Activated naive CD4-positive, alpha-beta T cell treated with anti-CD3 and anti-CD28 coated beads for 36 hours (primary cell): ENCODE measurements around the gene TXNDC11. TPM values are rescaled to one million over a fixed set of nuclear protein-coding genes. Genes with fewer than 3 reads are reported as not detected.

Source experiments
- CTCF ChIA-PET: fragments of 350-600 bp; sonication (Branson Sonifier 250); formaldehyde crosslinking; loops from one replicate; lab custom pipeline; 2021; ENCODE audit warnings: antibody characterized with exemption; lab: Charles Lee
- DNase-seq: peaks from one replicate; pipeline ENCODE4 v3.0.0-alpha.2; 2020
- H3K27ac Mint-ChIP-seq: one replicate; pipeline ENCODE4 v1.8.0; 2021; ENCODE audit warnings: mild to moderate bottlenecking, mixed read lengths
- H3K27me3 Mint-ChIP-seq: one replicate; pipeline ENCODE4 v1.8.0; 2021; ENCODE audit warnings: low read depth, mixed read lengths
- H3K36me3 Mint-ChIP-seq: one replicate; pipeline ENCODE4 v1.8.0; 2021; ENCODE audit warnings: low read depth, mixed read lengths
- H3K4me1 Mint-ChIP-seq: one replicate; pipeline ENCODE4 v1.8.0; 2021; ENCODE audit warnings: low read depth, mixed read lengths
- H3K4me3 Mint-ChIP-seq: one replicate; pipeline ENCODE4 v1.8.0; 2021; ENCODE audit warnings: mild to moderate bottlenecking, moderate library complexity, mixed read lengths
- H3K9me3 Mint-ChIP-seq: one replicate; pipeline ENCODE4 v1.8.0; 2021; ENCODE audit warnings: mixed read lengths
- intact Hi-C: fragments of 100-400 bp; cut with micrococcal nuclease; formaldehyde crosslinking; loops from one replicate; pipeline ENCODE4 v1.15.1; 2023
- total RNA-seq, 2 experiments: library from RNA; stranded (reverse); gene quantifications; one replicate each; pipeline ENCODE4 v1.2.3, GENCODE V29; 2021

Gene TXNDC11
- total RNA-seq, 2 experiments from 2014 or later = 24.6 to 25.5 TPM

DNA sequence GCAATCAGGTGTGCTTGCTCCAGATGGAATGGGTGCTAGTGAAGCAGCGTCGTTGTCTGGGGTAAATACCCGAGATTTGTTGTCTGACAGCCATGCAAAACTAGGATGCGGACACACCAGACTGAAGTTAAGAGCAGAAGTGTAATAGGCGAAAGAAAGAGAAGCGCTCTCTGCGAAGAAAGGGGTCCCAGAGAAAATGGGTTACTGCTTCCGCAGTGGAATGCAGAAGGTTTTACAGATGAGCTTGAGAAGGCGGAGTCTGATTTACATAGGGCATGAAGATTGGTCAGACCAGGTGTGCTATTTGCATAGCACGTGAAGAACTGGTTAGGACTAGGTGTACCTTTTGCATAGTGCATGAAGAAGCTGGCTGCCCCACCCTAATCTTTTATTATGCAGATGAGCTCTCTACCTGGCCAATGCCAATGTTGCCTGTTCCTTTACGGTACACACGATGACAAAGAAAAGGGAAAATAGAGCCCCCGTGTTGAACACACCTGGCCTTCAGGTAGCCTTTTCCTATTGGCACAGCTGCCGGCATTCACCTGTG is 106.4 kb downstream of the TXNDC11 start:
- H3K4me1 Mint-ChIP-seq = peaks cover 19% of the 10 kb centered on the region
- H3K36me3 Mint-ChIP-seq = no peaks in the 10 kb centered on the region
- no peaks in the 10 kb centered on the region for H3K27me3 Mint-ChIP-seq

DNA sequence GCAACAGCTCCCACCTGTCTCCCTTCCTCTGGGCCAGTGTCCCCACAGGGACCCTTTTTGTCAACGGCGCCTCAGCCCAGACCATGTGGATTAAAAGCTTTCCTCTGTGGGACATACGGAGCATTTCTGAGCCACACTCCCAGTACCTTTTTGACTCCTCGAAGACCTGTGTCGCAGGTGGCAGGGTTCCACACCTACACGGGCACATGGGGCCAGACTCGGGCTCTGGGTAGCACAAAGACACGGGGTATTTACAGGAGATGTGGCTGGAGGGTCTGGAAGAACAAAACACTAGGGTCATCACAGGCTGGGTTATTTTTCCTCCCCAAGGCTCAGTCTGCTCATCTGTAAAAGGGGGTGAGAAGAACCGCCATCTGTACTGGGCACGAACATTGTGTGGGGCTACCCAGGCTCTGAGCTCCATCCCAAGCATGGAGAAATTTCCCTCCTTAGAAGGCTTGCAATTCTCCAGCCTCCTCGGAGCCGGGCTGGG is 106.9 kb downstream of the TXNDC11 start:
- no peak overlapping the region for H3K4me3 Mint-ChIP-seq
- peaks cover 14% of the 10 kb centered on the region for H3K4me1 Mint-ChIP-seq
- intact Hi-C loops = no loop called here
- H3K9me3 Mint-ChIP-seq = no peaks in the 10 kb centered on the region
- CTCF ChIA-PET = interaction anchor here (0.7 to 2.5 kb wide), 6 partner anchors 9 to 228 kb away, joined by 3 to 8 read pairs (median 4); no protein-coding TSS in a partner anchor
- no peaks in the 10 kb centered on the region for H3K36me3 Mint-ChIP-seq
- H3K27ac Mint-ChIP-seq = no peak overlapping the region
- no peak for DNase-seq
- no peaks in the 10 kb centered on the region for H3K27me3 Mint-ChIP-seq

More for the DNA sequence above, 106.4 kb downstream of the TXNDC11 start:
- CTCF ChIA-PET = interaction anchor here (0.6 to 2.5 kb wide), 7 partner anchors 8 to 229 kb away, joined by 3 to 8 read pairs (median 3); no protein-coding TSS in a partner anchor
- Mint-ChIP-seq H3K27ac (no peak overlapping the region), H3K4me3 (no peak overlapping the region), H3K9me3 (no peaks in the 10 kb centered on the region)
- intact Hi-C loops = no loop called here
- DNase-seq = no peak

DNA sequence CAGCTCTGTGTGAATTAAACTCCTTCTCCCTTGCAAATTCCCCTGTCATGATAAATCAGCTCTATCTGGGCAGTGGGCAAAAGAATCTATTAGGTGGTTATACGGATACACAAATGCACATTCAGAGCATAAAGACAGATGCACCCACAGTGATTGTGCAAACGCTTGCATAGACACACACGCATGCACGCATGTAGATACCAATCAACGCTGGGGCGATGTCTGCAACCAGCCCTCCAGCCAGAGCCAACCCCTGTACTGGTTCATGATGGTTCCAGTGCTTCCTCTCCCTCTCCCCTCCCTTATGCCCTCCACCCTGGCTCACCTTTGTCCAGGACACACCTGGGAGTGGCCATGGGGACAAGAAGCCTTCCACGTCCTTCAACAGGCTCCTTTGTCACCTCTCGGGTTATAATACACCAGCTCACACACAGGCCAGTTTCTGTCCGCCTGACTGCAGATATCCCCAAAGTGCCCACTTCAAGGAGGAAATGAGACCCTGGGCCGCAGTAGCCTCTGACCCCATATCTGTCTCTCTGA is 107.5 kb downstream of the TXNDC11 start:
- H3K4me1 Mint-ChIP-seq = peaks cover 13% of the 10 kb centered on the region
- CTCF ChIA-PET = interaction anchor here (1.2 to 2.5 kb wide), 5 partner anchors 9 to 228 kb away, joined by 3 to 8 read pairs (median 4); no protein-coding TSS in a partner anchor
- intact Hi-C loops = no loop called here
- DNase-seq = no peak
- no peaks in the 10 kb centered on the region for H3K9me3 Mint-ChIP-seq
- no peaks in the 10 kb centered on the region for H3K27me3 Mint-ChIP-seq
- H3K27ac Mint-ChIP-seq = no peak overlapping the region
- H3K4me3 Mint-ChIP-seq = no peak overlapping the region
- no peaks in the 10 kb centered on the region for H3K36me3 Mint-ChIP-seq

DNA sequence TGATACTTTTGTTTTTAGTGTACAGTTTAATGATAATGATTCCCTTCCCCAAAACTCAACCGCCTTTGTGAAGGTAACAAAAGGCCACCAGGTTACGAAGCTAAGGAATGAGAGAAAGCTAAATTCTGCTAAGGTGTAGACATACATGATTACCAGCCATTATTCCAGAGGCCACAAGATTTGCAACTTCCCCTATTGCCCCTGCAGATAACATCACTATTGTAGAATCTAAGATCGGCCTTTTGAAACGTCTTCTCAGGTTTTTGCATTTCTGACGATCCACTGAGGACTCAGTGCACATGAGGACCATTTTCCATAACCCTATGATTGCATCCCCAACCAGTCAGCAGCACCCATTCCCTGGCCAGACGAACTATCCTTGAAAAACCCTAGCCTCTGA is 108.3 kb downstream of the TXNDC11 start:
- intact Hi-C loops = no loop called here
- DNase-seq = no peak
- Mint-ChIP-seq H3K9me3 (no peaks in the 10 kb centered on the region), H3K36me3 (no peaks in the 10 kb centered on the region), H3K27me3 (no peaks in the 10 kb centered on the region), H3K27ac (no peak overlapping the region), H3K4me3 (no peak overlapping the region), H3K4me1 (peaks cover 20% of the 10 kb centered on the region)
- CTCF ChIA-PET = interaction anchor here (1.0 to 2.5 kb wide), 3 partner anchors 80 to 227 kb away, joined by 4 to 8 read pairs (median 5); no protein-coding TSS in a partner anchor

DNA sequence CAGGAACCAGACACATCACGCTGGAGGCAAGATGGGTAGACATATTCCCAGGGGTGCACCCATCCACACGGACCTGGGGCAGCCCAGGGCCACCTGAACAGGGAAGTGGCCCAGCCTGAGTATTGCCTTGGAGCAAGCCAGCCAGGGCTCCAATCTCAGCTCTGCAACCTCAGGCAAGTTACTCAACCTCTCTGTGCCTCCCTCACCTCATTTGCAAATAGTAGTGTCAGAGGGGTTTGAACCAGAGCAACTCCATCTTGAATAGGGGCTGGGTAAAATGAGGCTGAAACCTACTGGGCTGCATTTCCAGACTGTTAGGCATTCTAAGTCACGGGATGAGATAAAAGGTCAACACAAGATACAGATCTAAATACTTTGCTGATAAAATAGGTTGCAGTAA is 109.5 kb downstream of the TXNDC11 start:
- Mint-ChIP-seq H3K36me3 (no peaks in the 10 kb centered on the region), H3K4me1 (peaks cover 26% of the 10 kb centered on the region), H3K4me3 (no peak overlapping the region), H3K9me3 (no peaks in the 10 kb centered on the region), H3K27me3 (no peaks in the 10 kb centered on the region), H3K27ac (no peak overlapping the region)
- CTCF ChIA-PET = interaction anchor here (0.8 kb wide), 1 partner anchor 233 kb away, joined by 3 read pairs; no protein-coding TSS in a partner anchor
- intact Hi-C loops = no loop called here
- DNase-seq = no peak

DNA sequence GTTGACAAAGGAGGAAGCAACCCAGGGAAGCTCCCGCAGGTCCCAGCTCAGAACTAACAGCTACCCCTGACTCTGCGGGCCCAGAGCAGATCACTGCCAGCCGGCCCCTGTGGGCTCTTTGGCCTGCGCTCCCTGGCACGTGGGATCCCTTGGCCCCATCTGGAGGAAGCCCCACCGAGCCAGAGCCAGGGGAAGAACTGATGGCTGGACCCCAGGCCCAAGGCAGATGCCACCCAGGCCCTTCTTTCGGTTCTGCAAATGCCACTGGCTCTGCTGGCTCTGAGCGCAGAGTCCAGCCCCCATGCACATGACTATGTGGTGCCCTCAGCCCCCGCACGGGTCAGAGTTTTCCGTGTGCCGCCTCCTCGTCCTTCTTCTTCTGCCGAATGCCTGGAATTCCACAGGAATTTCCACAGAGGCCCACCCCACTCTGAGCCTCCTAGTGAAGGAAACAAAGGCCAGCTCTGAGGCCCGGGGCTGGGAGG is 110.2 kb downstream of the TXNDC11 start:
- no peaks in the 10 kb centered on the region for H3K36me3 Mint-ChIP-seq
- no peak for DNase-seq
- peaks cover 29% of the 10 kb centered on the region for H3K4me1 Mint-ChIP-seq
- CTCF ChIA-PET = interaction anchor here (4.3 kb wide), 1 partner anchor 8 kb away, joined by 20 read pairs; no protein-coding TSS in a partner anchor
- intact Hi-C loops = no loop called here
- no peaks in the 10 kb centered on the region for H3K27me3 Mint-ChIP-seq
- no peak overlapping the region for H3K27ac Mint-ChIP-seq
- no peaks in the 10 kb centered on the region for H3K9me3 Mint-ChIP-seq
- H3K4me3 Mint-ChIP-seq = no peak overlapping the region

DNA sequence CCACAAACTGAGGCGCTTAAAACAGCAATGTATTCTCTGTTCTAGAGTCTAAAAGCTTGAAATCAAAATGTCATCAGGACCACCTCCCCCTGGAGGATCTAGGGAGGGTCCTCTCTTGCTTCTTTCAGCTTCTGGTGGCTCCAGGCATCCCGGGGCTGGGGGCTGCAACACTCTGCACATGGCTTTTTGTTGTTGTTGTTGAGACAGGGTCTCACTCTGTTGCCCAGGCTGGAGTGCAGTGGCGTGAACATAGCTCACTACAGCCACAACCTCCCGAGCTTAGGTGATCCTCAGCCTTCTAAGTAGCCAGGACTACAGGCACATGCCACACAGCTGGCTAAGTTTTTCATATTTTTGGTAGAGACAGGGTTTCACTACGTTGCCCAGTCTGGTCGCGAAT is 111.4 kb downstream of the TXNDC11 start:
- no peak overlapping the region for H3K27ac Mint-ChIP-seq
- CTCF ChIA-PET = interaction anchor here (4.3 kb wide), 1 partner anchor 9 kb away, joined by 20 read pairs; no protein-coding TSS in a partner anchor

DNA sequence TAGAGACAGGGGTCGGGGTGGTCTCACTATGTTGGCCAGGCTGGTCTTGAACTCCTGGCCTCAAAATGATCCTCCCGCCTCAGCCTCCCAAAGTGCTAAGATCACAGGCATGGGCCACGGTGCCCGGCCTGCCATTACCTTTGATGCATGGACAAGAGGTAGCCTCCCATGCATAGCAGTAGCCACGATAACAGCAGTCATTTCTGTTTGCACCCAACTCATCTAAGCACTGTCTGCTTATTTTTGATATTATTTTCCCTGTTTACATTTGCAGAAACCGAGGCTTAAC is 111.9 kb downstream of the TXNDC11 start:
- no peaks in the 10 kb centered on the region for H3K9me3 Mint-ChIP-seq
- H3K27me3 Mint-ChIP-seq = no peaks in the 10 kb centered on the region
- H3K36me3 Mint-ChIP-seq = no peaks in the 10 kb centered on the region
- CTCF ChIA-PET = interaction anchor here (0.6 to 4.3 kb wide), 3 partner anchors 10 to 221 kb away, joined by 3 to 20 read pairs (median 5); no protein-coding TSS in a partner anchor
- intact Hi-C loops = no loop called here
- no peak for DNase-seq
- H3K4me1 Mint-ChIP-seq = peaks cover 33% of the 10 kb centered on the region
- no peak overlapping the region for H3K4me3 Mint-ChIP-seq
- no peak overlapping the region for H3K27ac Mint-ChIP-seq

More for the DNA sequence above, 111.4 kb downstream of the TXNDC11 start:
- Mint-ChIP-seq H3K4me3 (no peak overlapping the region), H3K4me1 (peaks cover 33% of the 10 kb centered on the region), H3K27me3 (no peaks in the 10 kb centered on the region), H3K9me3 (no peaks in the 10 kb centered on the region), H3K36me3 (no peaks in the 10 kb centered on the region)
- intact Hi-C loops = no loop called here
- DNase-seq = no peak

DNA sequence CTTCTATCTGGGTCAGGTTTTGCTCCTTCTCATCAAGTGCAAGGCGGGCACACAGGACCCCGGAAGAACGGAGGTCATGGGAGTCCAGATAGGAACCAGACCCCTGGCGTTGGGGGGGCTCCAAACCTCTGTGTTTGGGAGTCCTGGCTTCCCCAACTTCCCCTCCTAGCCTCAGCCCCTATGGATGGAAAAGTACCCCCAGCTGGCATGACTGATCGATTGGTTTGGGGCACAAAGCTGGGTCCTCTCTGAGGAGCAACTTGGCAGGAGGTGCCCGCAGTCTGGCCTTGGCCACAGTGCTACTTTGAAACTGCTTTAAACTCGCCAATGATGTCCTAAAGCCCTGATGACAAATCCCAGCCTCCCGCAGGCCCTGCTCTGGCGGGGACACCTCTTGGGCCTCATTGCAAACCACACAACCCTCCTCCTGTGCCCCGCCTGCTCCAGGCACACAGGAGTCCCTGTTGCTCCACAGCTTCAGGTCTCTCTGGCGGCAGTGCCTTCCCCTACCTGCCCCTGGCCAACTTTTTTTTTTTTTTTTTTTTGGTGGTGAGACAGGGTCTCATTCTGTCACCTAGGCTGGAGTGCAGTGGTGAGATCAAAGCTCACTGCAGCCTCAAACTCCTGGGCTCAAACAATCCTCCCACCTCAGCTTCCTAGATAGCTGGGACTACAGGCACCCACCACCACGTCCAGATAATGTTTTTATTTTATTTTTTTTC is 112.5 kb downstream of the TXNDC11 start:
- intact Hi-C loops = no loop called here
- no peak for DNase-seq
- Mint-ChIP-seq H3K27ac (no peak overlapping the region), H3K27me3 (no peaks in the 10 kb centered on the region), H3K36me3 (no peaks in the 10 kb centered on the region), H3K9me3 (no peaks in the 10 kb centered on the region), H3K4me1 (peaks cover 38% of the 10 kb centered on the region), H3K4me3 (no peak overlapping the region)
- CTCF ChIA-PET = interaction anchor here (0.5 to 4.3 kb wide), 4 partner anchors 10 to 221 kb away, joined by 3 to 20 read pairs (median 4); no protein-coding TSS in a partner anchor

Other genes starting within 250 kb of the TXNDC11 start
- gene LITAF, start 155.9 kb downstream of the TXNDC11 start, total RNA-seq = 100 to 1,000 TPM; 171 to 174 TPM
- gene SNN, start 74.4 kb downstream of the TXNDC11 start, total RNA-seq = 10 to 100 TPM; 12.0 to 13.6 TPM
- gene ZC3H7A, start 54.4 kb upstream of the TXNDC11 start, total RNA-seq = 100 to 1,000 TPM; 123 to 127 TPM
- 100 to 1,000 TPM; 354 to 365 TPM for gene RSL1D1, start 108.7 kb upstream of the TXNDC11 start, total RNA-seq
- 100 to 1,000 TPM; 165 to 175 TPM for gene GSPT1, start 173.1 kb upstream of the TXNDC11 start, total RNA-seq
- gene NPIPB2, start 199.2 kb upstream of the TXNDC11 start, total RNA-seq = 1 to 10 TPM; 8.5 to 8.7 TPM
- gene TNFRSF17, start 222.4 kb upstream of the TXNDC11 start, total RNA-seq = not detected
- gene SNX29, start 233.9 kb upstream of the TXNDC11 start, total RNA-seq = 10 to 100 TPM in 1 of 2 experiments, 1 to 10 TPM in 1; 9.7 to 11.2 TPM